Measurements from ENCODE around the gene TIPARP. TPM values are rescaled to one million over a fixed set of nuclear protein-coding genes. Genes with fewer than 3 reads are reported as not detected.
A peak's percentile ranks its signal among the peaks of the same experiment; 100 is the strongest.

Gene TIPARP
- total and polyA plus RNA-seq, 2 donors (not counting 1 experiment from before 2014, with no cell fraction given): 8.6 to 22.1 TPM

DNA sequence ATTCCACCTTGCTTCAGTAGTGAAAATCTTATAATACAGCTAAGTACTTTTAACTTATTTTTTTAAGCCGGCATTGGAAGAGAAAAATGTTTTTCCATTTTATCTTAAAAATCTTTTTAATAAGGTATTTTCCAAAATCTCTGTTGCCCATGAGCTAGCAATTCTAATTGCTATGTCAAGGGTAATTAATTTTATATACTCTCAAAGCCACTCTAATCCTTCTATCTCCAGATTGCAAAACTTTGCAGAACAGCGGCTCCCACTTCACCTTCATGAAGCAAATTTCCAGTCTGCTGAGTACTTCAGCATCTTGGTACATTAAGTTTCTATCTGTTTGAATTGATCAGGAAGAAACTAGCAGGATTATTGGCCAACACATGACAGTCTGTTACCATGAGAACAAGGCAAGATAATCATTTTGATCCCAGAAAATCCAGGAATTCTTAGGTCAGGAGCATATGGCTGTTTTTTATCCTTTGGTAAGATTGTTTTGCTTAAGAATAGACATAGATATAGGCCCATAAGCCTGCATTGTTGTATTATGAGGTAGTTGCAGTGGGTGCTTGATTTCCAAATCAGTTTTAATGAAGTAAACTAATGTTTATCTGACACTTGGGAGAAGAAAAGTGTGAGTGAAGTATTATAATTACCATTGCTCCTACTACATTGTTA, 6.0 kb downstream of the TIPARP start:
- H3K9ac ChIP-seq (ENCODE audit: insufficient read depth, low read length): peak overlapping the region; percentile 27
- H3K4me1 ChIP-seq (ENCODE audit: control insufficient read depth, extremely low read depth, insufficient read depth, low read length): peaks cover 17% of the 10 kb centered on the region
- peaks cover 5% of the 10 kb centered on the region for H3K36me3 ChIP-seq (ENCODE audit: control insufficient read depth, insufficient read depth, low read length)
- H3K79me2 ChIP-seq (ENCODE audit: control insufficient read depth, insufficient read depth, low read length): peaks cover 100% of the 10 kb centered on the region
- H3K9me3 ChIP-seq (ENCODE audit: control insufficient read depth, insufficient read depth, low read depth, low read length): no peaks in the 10 kb centered on the region
- no peak for TF ChIP-seq EZH2 (IDR thresholded peaks at IDR 0.05; ENCODE audit: low read length, missing control alignments)
- TF ChIP-seq, protein P1, sequence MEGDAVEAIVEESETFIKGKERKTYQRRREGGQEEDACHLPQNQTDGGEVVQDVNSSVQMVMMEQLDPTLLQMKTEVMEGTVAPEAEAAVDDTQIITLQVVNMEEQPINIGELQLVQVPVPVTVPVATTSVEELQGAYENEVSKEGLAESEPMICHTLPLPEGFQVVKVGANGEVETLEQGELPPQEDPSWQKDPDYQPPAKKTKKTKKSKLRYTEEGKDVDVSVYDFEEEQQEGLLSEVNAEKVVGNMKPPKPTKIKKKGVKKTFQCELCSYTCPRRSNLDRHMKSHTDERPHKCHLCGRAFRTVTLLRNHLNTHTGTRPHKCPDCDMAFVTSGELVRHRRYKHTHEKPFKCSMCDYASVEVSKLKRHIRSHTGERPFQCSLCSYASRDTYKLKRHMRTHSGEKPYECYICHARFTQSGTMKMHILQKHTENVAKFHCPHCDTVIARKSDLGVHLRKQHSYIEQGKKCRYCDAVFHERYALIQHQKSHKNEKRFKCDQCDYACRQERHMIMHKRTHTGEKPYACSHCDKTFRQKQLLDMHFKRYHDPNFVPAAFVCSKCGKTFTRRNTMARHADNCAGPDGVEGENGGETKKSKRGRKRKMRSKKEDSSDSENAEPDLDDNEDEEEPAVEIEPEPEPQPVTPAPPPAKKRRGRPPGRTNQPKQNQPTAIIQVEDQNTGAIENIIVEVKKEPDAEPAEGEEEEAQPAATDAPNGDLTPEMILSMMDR (conservative IDR thresholded peaks at IDR 0.05 in 1 of 2, IDR thresholded peaks at IDR 0.05 in 1 of 2; ENCODE audit: low read depth in 1 of 2, low read length in 2 of 2): no peak
- peak overlapping the region; percentile 68 for H3K4me2 ChIP-seq (ENCODE audit: extremely low read depth, insufficient read depth, low read length)
- H3K27ac ChIP-seq (ENCODE audit: insufficient read depth, low read length): peak overlapping the region; percentile 72
- no peaks in the 10 kb centered on the region for H3K27me3 ChIP-seq (ENCODE audit: control insufficient read depth, insufficient read depth, low read length)
- H4K20me1 ChIP-seq (ENCODE audit: control insufficient read depth, extremely low read depth, insufficient read depth, low read length): no peaks in the 10 kb centered on the region
- no peak overlapping the region for H2AFZ ChIP-seq (ENCODE audit: low read length)
- no peak overlapping the region for H3K4me3 ChIP-seq (replicated peaks in 1 of 4; ENCODE audit: control extremely low read depth in 1 of 4, insufficient read depth in 1 of 4, low read depth in 3 of 4, low read length in 4 of 4)
- DNase-seq (ENCODE audit: low read depth in 2 of 2): no peak

DNA sequence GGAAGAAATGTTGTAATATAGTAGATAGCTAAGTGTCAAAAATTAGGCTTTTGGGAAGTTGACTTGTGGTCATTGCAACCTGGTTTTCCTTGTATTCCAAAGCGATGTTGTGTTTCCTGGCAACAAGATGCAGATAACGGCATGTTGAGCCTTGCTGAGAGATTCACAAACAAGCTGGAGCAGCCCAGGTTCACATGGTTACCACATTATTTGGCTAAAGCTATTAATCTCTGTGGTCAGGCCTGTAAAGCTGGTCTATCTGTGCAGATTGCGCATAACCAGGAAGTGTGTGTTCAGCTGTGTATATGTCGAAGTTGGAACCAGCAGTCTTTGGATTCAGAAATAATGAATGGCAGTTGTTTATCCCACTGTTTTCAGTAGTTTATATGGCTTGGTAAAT, 6.6 kb downstream of the TIPARP start:
- Histone ChIP-seq H2AFZ (ENCODE audit: low read length) (no peak overlapping the region), H3K9me3 (ENCODE audit: control insufficient read depth, insufficient read depth, low read depth, low read length) (no peaks in the 10 kb centered on the region), H3K4me3 (replicated peaks in 1 of 4; ENCODE audit: control extremely low read depth in 1 of 4, insufficient read depth in 1 of 4, low read depth in 3 of 4, low read length in 4 of 4) (no peak overlapping the region), H3K4me2 (ENCODE audit: extremely low read depth, insufficient read depth, low read length) (peak overlapping the region; percentile 68), H3K27me3 (ENCODE audit: control insufficient read depth, insufficient read depth, low read length) (no peaks in the 10 kb centered on the region), H3K79me2 (ENCODE audit: control insufficient read depth, insufficient read depth, low read length) (peaks cover 100% of the 10 kb centered on the region), H3K27ac (ENCODE audit: insufficient read depth, low read length) (peak overlapping the region; percentile 72), H3K36me3 (ENCODE audit: control insufficient read depth, insufficient read depth, low read length) (peaks cover 5% of the 10 kb centered on the region), H3K9ac (ENCODE audit: insufficient read depth, low read length) (peak overlapping the region; percentile 27), H3K4me1 (ENCODE audit: control insufficient read depth, extremely low read depth, insufficient read depth, low read length) (peaks cover 20% of the 10 kb centered on the region), H4K20me1 (ENCODE audit: control insufficient read depth, extremely low read depth, insufficient read depth, low read length) (no peaks in the 10 kb centered on the region)
- peak; percentile 86 to 94 for DNase-seq (ENCODE audit: low read depth in 2 of 2)
- no peak for TF ChIP-seq EZH2 (IDR thresholded peaks at IDR 0.05; ENCODE audit: low read length, missing control alignments)
- TF ChIP-seq, protein P1 (conservative IDR thresholded peaks at IDR 0.05 in 1 of 2, IDR thresholded peaks at IDR 0.05 in 1 of 2; ENCODE audit: low read depth in 1 of 2, low read length in 2 of 2): no peak

DNA sequence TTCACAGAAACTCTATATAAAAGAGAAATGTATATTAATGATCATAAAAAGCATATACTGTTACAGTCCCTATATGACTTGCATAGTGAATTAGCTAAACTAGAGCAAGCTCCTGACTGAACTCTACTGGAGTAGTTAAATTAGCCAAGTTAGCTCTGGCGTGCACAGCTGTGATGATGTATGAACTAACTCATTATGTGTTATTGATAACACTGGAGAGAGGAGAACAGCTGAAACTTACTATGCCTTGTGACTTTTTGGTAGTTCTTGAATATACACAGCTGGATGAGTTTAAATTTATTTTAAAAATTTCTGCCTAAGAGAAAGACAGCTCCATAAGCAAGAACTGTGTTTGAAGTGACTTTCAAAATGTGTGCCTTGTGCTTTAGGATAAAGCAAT, 8.1 kb downstream of the TIPARP start:
- H3K79me2 ChIP-seq (ENCODE audit: control insufficient read depth, insufficient read depth, low read length): peaks cover 99% of the 10 kb centered on the region
- H3K4me3 ChIP-seq (replicated peaks in 1 of 4; ENCODE audit: control extremely low read depth in 1 of 4, insufficient read depth in 1 of 4, low read depth in 3 of 4, low read length in 4 of 4): no peak overlapping the region
- H3K4me2 ChIP-seq (ENCODE audit: extremely low read depth, insufficient read depth, low read length): peak overlapping the region; percentile 65
- DNase-seq (ENCODE audit: low read depth in 2 of 2): peak in 1 of 2 donors; percentile 65
- H3K36me3 ChIP-seq (ENCODE audit: control insufficient read depth, insufficient read depth, low read length): peaks cover 5% of the 10 kb centered on the region
- no peak overlapping the region for H2AFZ ChIP-seq (ENCODE audit: low read length)
- H4K20me1 ChIP-seq (ENCODE audit: control insufficient read depth, extremely low read depth, insufficient read depth, low read length): no peaks in the 10 kb centered on the region
- TF ChIP-seq EZH2 (IDR thresholded peaks at IDR 0.05; ENCODE audit: low read length, missing control alignments): no peak
- TF ChIP-seq, protein P1 (conservative IDR thresholded peaks at IDR 0.05 in 1 of 2, IDR thresholded peaks at IDR 0.05 in 1 of 2; ENCODE audit: low read depth in 1 of 2, low read length in 2 of 2): no peak
- peak overlapping the region; percentile 26 for H3K27ac ChIP-seq (ENCODE audit: insufficient read depth, low read length)
- H3K4me1 ChIP-seq (ENCODE audit: control insufficient read depth, extremely low read depth, insufficient read depth, low read length): peaks cover 20% of the 10 kb centered on the region
- H3K27me3 ChIP-seq (ENCODE audit: control insufficient read depth, insufficient read depth, low read length): no peaks in the 10 kb centered on the region
- no peaks in the 10 kb centered on the region for H3K9me3 ChIP-seq (ENCODE audit: control insufficient read depth, insufficient read depth, low read depth, low read length)
- no peak overlapping the region for H3K9ac ChIP-seq (ENCODE audit: insufficient read depth, low read length)
